ENCODE measurements around the gene EPC1. TPM values are rescaled to one million over a fixed set of nuclear protein-coding genes. Genes with fewer than 3 reads are reported as not detected.

Gene EPC1
- total and polyA plus RNA-seq, 11 donors: 10.9 to 26.3 (median 16.2) TPM

Other genes with a start within 250 kb of the EPC1 start
- 10 to 100 TPM in 8 of 9 donors, 1 to 10 TPM in 1; 6.6 to 41.3 (median 24.9) TPM for gene CCDC7, start 99.0 kb upstream of the EPC1 start, total RNA-seq
- 1 to 10 TPM; 1.5 to 1.8 TPM for gene CCDC7, start 99.0 kb upstream of the EPC1 start, polyA plus RNA-seq